Non-pigmented ciliary epithelial cell (primary cell): ENCODE results near the gene TMEM97.
"Not testable (repeated sequence)": the region's sequence is repeated elsewhere in the genome, so short reads cannot be mapped to it uniquely, and the experiment has no call there.

Experiments used
- DNase-seq: peaks from one replicate; pipeline ENCODE4 v3.0.0-alpha.2; 2010; ENCODE audit warnings: low read depth

TMEM97 gene

DNA sequence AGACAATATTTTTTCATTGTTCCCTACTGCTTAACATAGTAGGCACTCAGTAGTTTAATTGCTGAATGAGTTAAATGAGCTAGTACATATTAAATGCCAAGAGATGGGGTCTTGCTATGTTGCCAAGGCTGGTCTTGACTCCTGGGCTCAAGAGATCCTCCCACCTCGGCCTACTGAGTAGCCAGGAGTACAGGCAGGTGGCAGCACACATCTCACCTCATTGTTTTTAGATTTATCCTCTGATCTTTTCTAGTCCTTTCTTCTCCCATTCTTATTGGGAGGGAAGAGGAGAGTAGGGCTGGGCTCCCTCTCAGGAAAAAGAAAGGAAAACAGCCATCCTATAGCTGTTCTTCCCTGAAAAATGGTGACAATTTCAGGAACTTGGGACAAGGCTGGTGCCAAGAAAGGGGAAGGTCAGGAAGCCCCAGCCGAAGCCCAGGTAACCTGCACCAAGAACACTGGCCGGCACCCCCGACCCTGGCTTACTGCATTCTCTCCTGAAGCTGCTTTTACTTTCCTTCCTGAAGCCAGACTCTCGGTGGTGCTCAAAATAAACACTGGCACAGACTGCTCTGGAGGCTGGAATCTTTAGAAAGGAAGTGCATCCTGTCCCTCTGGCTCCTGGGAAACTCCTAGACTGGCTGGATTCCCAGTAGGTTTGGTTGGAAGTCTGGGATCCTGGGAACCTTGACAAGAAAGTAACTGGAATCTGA is 19.2 kb downstream of the TMEM97 start:
- no peak for DNase-seq

DNA sequence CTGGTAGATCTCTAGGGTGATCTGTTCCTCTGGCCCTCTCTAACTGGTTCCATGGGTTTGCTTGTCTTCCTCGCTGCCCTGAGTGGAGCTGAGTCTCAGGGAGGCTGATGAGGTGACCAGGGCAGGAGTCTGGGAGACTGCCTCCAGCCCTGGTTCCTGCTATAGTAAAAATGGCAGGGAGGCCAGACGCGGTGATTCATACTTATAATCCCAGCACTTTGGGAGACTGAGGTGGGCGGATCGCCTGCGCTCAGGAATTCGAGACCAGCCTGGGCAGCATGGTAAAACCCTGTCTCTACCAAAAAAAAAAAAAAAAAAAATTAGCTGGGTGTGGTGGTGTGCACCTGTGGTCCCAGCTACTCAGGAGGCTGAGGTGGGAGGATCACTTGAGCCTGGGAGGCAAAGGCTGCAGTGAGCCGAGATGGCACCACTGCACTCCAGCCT is 19.8 kb downstream of the TMEM97 start:
- not testable (repeated sequence) for DNase-seq

GRCh38 chr17:28339431-28339830 is 20.4 kb downstream of the TMEM97 start:
- DNase-seq = no peak

GRCh38 chr17:28340374-28340773 is 21.4 kb downstream of the TMEM97 start:
- no peak for DNase-seq

DNA sequence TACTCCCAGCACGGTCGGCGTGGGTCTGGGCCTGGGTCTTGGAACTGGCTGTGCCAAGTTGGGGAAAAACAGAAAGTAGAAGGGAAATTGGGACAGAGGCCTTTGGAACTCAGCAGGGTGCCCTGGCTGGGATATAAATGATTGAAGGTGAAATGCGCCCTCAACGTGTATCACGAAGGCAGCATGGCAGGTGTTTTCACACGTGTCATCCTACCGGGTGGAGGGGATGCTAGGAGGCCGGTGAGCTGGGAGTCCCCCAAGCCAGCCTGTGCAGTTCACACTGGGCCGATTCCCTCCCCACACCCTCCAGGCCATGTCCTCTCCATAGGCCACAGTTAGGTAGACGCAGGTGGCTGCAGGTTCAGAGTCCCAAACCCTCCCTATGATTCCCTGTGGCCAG is 22.5 kb downstream of the TMEM97 start:
- no peak for DNase-seq

DNA sequence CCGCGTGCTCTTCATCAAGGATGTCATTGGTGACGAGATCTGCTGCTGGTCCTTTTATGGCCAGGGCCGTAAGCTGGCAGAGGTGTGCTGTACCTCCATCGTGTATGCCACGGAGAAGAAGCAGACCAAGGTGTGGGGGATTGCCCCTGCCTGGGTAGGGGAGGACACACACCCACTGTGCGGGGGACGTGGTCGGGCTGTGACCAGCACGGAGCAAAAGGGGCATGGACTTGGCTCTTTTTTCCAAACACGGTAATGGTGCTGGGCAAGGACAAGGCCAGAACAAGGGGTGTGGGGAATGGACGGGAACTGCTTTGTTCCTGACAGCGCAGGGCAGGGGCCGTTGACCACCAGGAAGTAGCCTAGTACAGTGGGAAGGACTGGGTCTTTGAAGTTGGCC is 23.3 kb downstream of the TMEM97 start:
- no peak for DNase-seq

DNA sequence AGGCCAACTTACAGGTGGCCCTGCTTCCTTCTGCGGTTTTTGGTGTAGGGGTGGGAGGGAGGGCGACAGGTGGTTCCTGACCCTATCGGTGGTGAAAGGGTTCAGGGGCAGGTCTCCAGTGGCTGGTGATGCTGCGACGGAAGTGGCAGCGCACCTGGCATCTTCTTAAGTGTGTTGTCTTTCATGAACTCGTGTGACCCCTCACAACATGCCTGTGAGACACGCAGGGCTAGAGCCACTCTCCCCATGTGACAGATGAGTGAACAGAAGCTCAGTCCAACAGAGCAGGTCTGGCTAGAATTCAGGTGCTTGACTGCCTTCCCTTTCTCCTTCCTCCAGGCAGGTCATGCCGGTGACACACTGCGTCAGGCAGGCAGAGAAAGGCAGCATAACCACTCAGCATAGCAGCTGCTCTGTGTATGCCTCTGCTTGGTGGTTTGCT is 24.5 kb downstream of the TMEM97 start:
- DNase-seq = no peak

DNA sequence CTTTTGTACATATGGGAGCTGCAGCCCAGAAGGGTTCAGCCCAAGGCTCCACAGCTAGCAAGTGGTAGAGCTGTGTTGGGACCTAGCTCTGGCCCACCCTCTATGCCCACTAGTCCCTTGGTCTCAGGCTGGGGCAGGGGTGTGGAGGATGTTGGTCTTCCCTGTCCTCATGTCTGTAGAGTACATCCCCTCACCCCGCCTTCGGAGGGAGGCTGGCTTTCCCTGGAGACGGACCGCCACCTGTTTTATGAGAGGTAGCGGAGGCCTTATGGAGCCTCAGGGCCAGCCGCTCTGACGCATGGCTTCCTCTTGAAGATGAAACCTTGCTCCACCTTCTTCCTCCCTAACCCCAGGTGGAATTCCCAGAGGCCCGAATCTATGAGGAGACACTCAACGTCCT is 25.0 kb downstream of the TMEM97 start:
- no peak for DNase-seq

DNA sequence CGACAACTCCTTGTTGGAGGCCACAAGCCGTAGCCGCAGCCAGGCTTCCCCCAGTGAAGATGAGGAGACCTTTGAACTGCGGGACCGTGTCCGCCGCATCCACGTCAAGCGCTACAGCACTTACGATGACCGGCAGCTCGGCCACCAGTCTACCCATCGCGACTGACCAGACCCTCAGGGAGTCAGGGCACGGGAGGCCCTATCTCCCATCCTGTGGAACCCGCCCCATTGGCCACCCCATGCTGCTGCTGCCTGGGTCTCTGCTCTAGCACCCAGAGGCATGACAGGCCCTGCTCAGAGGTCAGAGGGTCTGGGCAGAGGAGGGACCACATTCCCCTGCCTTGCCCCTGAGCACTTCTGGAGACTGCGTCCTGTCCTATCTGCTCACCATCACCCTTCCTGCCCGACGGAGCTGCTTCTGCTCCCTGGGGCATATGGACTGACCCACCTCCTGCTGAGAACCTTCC is 25.5 kb downstream of the TMEM97 start:
- DNase-seq = no peak

DNA sequence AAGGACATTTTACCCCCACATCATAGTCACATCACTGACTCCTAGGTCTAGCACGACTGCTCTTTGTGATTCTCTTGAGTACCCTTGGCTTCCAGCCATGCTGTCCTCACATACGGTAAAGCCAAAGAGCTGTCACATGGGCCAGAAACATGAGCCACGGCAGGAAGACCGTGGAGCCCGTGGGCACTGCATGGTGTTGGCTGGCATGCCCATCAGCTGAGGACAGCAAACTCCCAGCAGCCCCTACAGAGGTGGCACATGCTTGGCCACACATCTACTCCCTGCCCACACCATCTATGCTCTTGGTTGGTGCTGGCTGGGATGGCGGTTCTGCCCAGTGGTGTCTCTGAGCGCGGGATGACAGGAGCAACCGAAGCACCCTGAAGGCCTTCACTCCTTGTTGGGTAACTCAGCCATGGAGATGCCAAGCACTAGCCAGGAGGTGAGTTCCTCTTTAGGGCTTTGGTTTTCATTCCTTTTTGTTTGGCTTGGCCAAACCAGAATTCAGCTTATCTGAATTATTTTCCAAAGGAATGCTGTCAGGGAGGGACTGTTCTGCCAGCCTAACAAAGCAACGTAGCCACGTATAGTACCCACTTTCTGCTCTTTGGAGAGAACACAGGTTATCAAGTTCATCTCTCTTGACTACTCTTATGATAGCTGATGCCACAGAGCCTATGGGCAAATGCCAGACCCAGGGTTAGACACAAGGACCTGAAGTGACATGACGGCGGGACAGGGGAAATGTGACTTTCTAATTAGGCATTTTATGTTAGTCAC is 26.6 kb downstream of the TMEM97 start:
- no peak for DNase-seq

DNA sequence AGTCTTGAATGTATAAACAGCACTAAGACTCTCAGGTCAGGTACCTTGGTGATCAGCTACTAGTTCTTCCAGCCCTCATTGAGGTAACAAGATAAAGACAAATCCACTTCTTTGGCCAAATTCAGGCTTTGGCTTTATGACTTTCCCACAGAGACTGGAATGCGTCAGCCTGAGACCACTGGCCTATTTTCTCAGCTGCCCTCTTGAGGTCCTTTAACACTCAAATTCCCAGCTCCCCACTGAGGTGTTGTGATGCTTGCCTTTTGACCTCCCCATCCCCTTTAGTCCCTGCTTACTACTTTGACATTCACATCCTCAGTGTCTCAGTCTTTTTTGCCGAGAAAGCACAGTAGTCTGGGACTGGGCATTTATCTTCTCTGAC is 27.2 kb downstream of the TMEM97 start:
- no peak for DNase-seq

DNA sequence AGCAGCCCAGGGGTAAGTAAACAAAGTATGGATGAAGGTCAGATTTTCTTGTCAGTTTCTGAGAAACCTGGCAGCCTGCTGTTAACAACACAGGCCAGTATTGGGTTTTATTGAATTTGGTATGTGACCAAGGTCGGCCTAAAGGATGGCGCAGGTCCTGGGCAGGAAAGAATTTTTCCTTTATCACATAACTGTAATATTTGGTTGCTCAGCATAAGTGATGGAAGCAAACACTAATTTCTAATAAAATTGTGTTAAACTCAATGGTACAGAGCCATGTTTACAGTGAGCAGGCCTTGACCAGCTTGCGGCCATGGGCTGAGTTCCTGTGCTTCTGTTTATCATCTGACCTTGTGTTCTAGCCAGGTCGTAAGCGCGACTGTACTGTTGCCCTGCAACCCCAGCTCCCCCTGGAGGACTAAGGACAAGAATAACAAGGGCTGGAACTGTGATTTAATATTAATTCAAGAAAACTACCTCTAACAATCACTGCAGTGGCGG is 27.8 kb downstream of the TMEM97 start:
- no peak for DNase-seq

DNA sequence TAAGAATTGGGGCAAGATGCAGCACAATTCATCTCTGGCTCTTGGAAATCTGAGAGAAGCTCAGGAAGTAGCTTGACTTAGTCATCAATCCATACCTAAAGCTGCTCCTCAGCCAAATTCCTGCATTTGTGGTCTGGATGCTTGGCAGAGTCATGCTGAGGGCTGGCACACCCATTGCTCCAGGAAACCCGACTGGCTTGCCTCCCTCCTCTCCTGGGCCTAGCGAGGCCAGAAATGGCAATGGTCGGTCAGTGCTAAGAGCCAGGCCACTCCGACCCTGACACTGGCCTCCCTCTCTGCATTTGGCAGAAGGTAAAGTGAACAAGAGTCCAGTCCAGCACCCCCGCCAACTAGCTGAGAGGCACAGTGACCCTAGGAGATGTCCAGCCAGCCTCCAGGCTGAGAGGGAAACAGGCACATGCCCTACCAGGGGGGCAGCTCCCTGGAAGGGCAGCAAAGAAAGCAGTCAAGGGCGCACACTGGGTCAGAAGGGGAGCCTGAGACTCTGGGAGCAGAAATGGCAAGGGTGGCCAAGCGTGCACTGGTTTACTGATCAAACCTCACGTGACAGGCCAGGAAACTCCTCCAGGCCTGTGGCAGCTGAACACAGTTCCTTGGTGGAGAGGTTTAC is 28.4 kb downstream of the TMEM97 start:
- DNase-seq = peak; percentile 79

GRCh38 chr17:28348979-28349378 is 30.0 kb downstream of the TMEM97 start:
- no peak for DNase-seq

DNA sequence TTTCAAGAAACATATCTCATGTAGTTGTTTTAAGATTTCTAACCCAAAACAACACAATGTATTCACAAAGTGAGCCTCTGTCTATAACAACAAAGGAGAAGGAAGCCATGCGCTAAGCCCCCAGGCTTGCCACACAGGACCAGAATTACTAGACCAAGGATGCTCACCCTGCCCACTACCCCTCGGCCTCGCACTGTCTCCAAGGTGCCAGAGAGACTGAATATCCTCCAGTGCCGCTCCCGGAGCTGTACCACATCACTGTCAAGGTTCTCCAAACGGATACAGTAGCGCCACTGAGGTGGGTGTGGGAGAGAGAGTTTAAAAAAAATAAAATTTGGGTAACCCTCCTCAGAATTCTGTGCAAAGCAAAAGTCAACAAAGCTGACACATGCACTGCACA is 31.3 kb downstream of the TMEM97 start:
- no peak for DNase-seq

GRCh38 chr17:28357061-28357900 is 38.3 kb downstream of the TMEM97 start, which contains the start of gene POLDIP2:
POLDIP2 (minus strand) TSS chr17:28357527; CDS start chr17:28357448, 79 bp downstream.
- peak; percentile 61 for DNase-seq

GRCh38 chr17:28357901-28358197 is 38.8 kb downstream of the TMEM97 start:
- no peak for DNase-seq

- DNase-seq = no peak
These were observed 44.2 kb downstream of the TMEM97 start for GRCh38 chr17:28363186-28363585.

DNA sequence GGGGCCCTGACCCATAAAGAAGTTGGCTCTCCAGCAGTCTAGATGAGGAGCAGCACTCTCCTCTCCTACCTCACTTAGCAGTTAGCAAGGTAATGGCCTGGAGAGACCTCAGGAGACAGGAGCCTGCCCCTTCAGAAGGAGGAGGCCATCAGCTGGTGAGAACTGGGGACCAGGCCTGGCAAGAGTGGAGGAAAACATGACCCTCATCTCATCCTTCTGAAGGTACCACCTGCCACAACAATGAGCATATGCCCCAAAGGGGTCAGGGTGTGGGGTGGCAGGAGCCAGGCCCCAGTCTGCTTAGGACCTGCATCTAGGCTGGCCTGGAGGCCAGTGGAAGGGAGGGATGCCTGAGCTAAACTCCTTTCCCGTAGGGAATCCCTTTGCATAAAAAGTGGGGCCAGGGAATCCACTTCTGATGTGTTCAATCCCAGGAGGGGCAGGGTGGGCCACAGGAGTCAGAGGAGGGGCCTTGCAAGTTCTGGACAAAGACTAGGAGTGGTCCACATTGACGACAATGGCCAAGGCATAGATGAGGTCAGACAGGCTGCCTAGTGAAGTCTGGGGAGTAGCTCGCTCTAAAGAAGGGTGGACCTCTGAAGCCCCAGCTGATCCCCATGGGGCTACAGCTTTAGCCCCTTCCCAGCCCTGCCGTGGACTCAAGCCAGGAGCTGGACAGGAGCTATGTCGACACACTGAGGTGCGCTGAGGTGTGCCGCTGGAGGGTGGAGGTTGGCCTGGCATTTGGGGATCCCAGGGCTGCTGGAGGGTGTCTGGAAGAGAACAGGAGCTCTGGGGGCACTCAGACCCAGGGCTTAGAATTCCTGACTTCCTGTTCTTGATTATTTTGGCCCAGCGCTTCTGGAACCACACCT is 45.0 kb downstream of the TMEM97 start:
- no peak for DNase-seq

DNA sequence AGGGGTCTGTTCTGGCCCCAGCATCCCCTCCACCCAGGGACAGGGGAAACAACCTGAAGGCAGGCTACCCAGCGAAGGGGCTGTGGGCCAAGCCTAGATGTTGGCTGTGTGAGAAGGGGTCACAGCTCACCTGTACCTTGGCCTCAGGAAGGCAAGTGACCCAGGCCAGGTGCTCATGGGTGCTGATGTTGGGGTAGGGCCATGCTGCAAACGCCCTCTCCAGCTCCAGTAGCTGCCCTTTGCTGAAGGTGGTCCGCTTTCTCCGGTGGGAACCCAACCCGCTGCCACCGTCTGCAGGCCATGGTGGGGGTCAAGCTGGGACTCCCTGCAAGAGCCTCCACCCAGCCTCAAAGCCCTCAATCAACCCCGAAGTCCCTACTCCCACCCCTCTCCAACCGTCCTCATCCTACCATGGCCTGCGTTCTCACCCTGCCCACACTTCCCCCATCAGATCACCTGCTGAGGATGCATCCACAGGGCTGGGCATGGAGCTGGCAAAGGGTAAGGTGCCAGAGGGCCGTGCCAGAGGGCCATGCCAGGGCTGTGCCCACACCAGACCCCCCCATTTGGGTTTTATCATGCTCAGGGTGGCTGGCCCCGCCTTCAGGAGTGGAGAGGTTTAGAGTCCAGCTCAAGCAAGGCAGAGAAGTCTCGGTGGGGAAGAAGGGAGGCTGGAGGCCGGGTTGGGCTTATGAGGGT is 45.8 kb downstream of the TMEM97 start, which contains the start of gene SEBOX:
SEBOX (minus strand) TSS at position 535 of the 699 bp plus-strand sequence; CDS start at position 487, 48 bp downstream.
- no peak for DNase-seq
